ENCODE results near the gene EGFL8. TPM values are rescaled to one million over a fixed set of nuclear protein-coding genes. Genes with fewer than 3 reads are reported as not detected.

EGFL8 gene
- total and polyA plus RNA-seq, 9 of the 15 experiments (the other 6 are each of a cell fraction or from before 2014, with no cell fraction given), result 2.2 to 47.4 (median 14.2) TPM

- Histone ChIP-seq H3K9me3 (replicated peaks; ENCODE audit: control insufficient read depth, insufficient read depth, low read depth, low read length) (no peaks in the 10 kb centered on the region), H3K4me3 (no peak overlapping the region), H4K20me1 (replicated peaks; ENCODE audit: control insufficient read depth, insufficient read depth, low read length) (no peaks in the 10 kb centered on the region), H3K4me2 (ENCODE audit: insufficient read depth, low read length) (no peak overlapping the region), H3K27ac (ENCODE audit: extremely low read depth, low read depth, low read length) (no peak overlapping the region), H2AFZ (ENCODE audit: low read depth, low read length) (no peak overlapping the region), H3K9ac (ENCODE audit: insufficient read depth in 1 of 2, low read depth in 2 of 2, low read length in 2 of 2) (peak overlapping the region in 1 of 2 experiments; percentile 37; a peak in 2 of 4 replicates), H3K79me2 (ENCODE audit: control insufficient read depth, insufficient read depth, low read length) (no peaks in the 10 kb centered on the region), H3K36me3 (ENCODE audit: control insufficient read depth, insufficient read depth, low read length) (no peaks in the 10 kb centered on the region), H3K27me3 (ENCODE audit: control insufficient read depth in 2 of 2, insufficient read depth in 2 of 2, low read length in 2 of 2) (peaks cover 10 to 12% of the 10 kb centered on the region in 2 experiments; a peak in 4 of 5 replicates), H3K4me1 (replicated peaks in 1 of 2; ENCODE audit: control insufficient read depth in 2 of 2, insufficient read depth in 2 of 2, low read length in 2 of 2) (peaks cover 3 to 14% of the 10 kb centered on the region in 2 experiments; a peak in 3 of 5 replicates), H3K9me1 (ENCODE audit: control insufficient read depth, insufficient read depth, low read length) (no peaks in the 10 kb centered on the region)
- ChIA-PET CTCF (ENCODE audit: low intra/inter-chr PET ratio) (no interaction called here), POLR2A (interaction anchor here (0.5 to 1.9 kb wide), 4 partner anchors 9 to 616 kb away, joined by 3 to 9 read pairs (median 4); partner anchors contain the start of gene ATF6B)
- TF ChIP-seq PKNOX1 (IDR thresholded peaks at IDR 0.05), result peak; percentile 58; the same call in 1 of the 2 replicates
- no peak for TF ChIP-seq CHD4 (IDR thresholded peaks at IDR 0.05; ENCODE audit: insufficient read depth, insufficient replicate concordance, low read depth, low read length, poor library complexity, severe bottlenecking)
- peak; percentile 83 for TF ChIP-seq MEIS2 (IDR thresholded peaks at IDR 0.05; ENCODE audit: partially characterized antibody)
- no peak for TF ChIP-seq HOXB6 (CRISPR knock-in tag; IDR thresholded peaks at IDR 0.05; ENCODE audit: borderline replicate concordance)
- in situ Hi-C loops (cut with MboI) (no loop called here), intact Hi-C loops (cut with micrococcal nuclease) (no loop called here)
- DNase-seq (ENCODE audit: extremely low read depth in 1 of 4, low spot score in 3 of 4), result no peak
- FAIRE-seq, result peak; percentile 42
- 2% methylated on average over 3 of the region's 3 CpGs for WGBS (ENCODE audit: insufficient coverage, low coverage, missing lambda C conversion rate)
- BruUV-seq (replicated peaks), result no TSS peak
- peak; percentile 23; the same call in 2 of the 3 replicates for ATAC-seq
Observed at GRCh38 chr6:32204268-32204715, 39.9 kb downstream of the EGFL8 start.

All from K562 (cell line).